Right lobe of liver (tissue), 6 donors: ENCODE results near the gene MARCKS. TPM values are rescaled to one million over a fixed set of nuclear protein-coding genes. Genes with fewer than 3 reads are reported as not detected.

Experiments
- ATAC-seq, 4 donors: fragments of 200-7000 bp; cut with Tn5 transposase; one replicate each; pipeline ENCODE4 v1.9.1; 2020; ENCODE audit warnings: mild to moderate bottlenecking in 4 of 4, moderate library complexity in 4 of 4
- DNase-seq, 3 donors: peaks; one replicate each; pipeline ENCODE4 v3.0.0-alpha.2; 2020
- H3K27ac ChIP-seq, 3 donors: fragments of 200-600 bp; one replicate each; pipeline ENCODE4 v1.8.0; 2022
- H3K27me3 ChIP-seq, 2 donors: fragments of 200-600 bp; one replicate each; pipeline ENCODE4 v1.8.0; 2022
- H3K36me3 ChIP-seq, 4 donors: fragments of 200-600 bp; sonication (generic) in 1 of 4; one replicate each; pipeline versions ENCODE4 v1.5.1 to v1.8.0; 2017 to 2022; ENCODE audit warnings: control low read depth in 1 of 4
- H3K4me1 ChIP-seq, 4 donors: fragments of 200-600 bp; sonication (generic) in 1 of 4; one replicate each; pipeline versions ENCODE4 v1.5.1 to v1.8.0; 2017 to 2022; ENCODE audit warnings: control low read depth in 1 of 4
- H3K4me3 ChIP-seq, 3 donors: fragments of 200-600 bp; one replicate each; pipeline ENCODE4 v1.8.0; 2022
- H3K9me3 ChIP-seq, 4 donors: fragments of 200-600 bp; sonication (generic) in 1 of 4; one replicate each; pipeline versions ENCODE4 v1.5.1 to v1.8.0; 2017 to 2022; ENCODE audit warnings: control low read depth in 1 of 4
- CTCF ChIP-seq, 4 donors: fragments of 200-600 bp in 3 of 4; fragments of 450-650 bp in 1 of 4; IDR thresholded peaks; one replicate each; pipeline versions ENCODE4 v1.5.1 to v1.8.0; 2016 to 2022; ENCODE audit warnings: antibody characterized with exemption in 4 of 4, mild to moderate bottlenecking in 2 of 4
- POLR2A ChIP-seq: fragments of 450-650 bp; IDR thresholded peaks from one replicate; pipeline ENCODE4 v1.6.1; 2017; ENCODE audit warnings: antibody characterized with exemption, mild to moderate bottlenecking
- WGBS: methylation state at CpG from one replicate; pipeline ENCODE4 v1.1.6; 2018; ENCODE audit warnings: low coverage, low lambda C conversion rate; ENCODE audit not compliant: insufficient coverage; ENCODE audit errors: missing lambda C conversion rate; 5-methylcytosine and 5-hydroxymethylcytosine counted together
- intact Hi-C, 2 donors: fragments of 100-400 bp; cut with DNase I; formaldehyde crosslinking; loops; one replicate each; pipeline versions ENCODE4 v1.11.2 to v1.14.1; 2022
- total RNA-seq, 6 experiments: library from RNA; depleted of rRNA in 2 of 6; stranded (reverse); fragments of >200 nt in 2 of 6; fragmentation: NEBNext Ultra II Directional in 3 of 6; extraction: Animal tissue kit (Norgen Biotek cat#: 25700) in 3 of 6; gene quantifications; one replicate each; pipeline versions ENCODE4 v1.1.0 to v1.2.4, GENCODE V29; 2016 to 2023
- donor health status: DM: no; HTN: yes; CAD: no.
- donor health status: DM: no; HTN: no; CAD: no.
- donor health status: DM: no; HTN: no; CAD: no.
- donor health status: DM: no; HTN: yes; CAD: no.
- donor health status: DM: no; HTN: yes; CAD: no.

Gene MARCKS
- total RNA-seq, 6 experiments from 2014 or later: 5.2 to 29.9 (median 16.8) TPM

- H3K27ac ChIP-seq: no peak overlapping the region
- no peaks in the 10 kb centered on the region for H3K27me3 ChIP-seq
- TF ChIP-seq CTCF (IDR thresholded peaks at IDR 0.05): no peak
- TF ChIP-seq POLR2A: no peak
- DNase-seq: no peak
- peak overlapping the region; percentile 44 to 66 (median 55) for H3K4me3 ChIP-seq
- H3K36me3 ChIP-seq: no peaks in the 10 kb centered on the region
- WGBS: 31% methylated on average over 3 of the region's 3 CpGs
- no peaks in the 10 kb centered on the region for H3K4me1 ChIP-seq
- H3K9me3 ChIP-seq: no peaks in the 10 kb centered on the region
- intact Hi-C loops: no loop called here
- ATAC-seq: peak in 1 of 4 donors; percentile 36
These were observed 14.8 kb downstream of the MARCKS start for GRCh38 chr6:113871975-113872374.

- Histone ChIP-seq H3K27me3 (no peaks in the 10 kb centered on the region), H3K27ac (peak overlapping the region; percentile 39 to 60 (median 48)), H3K4me1 (no peaks in the 10 kb centered on the region), H3K9me3 (no peaks in the 10 kb centered on the region), H3K4me3 (peak overlapping the region; percentile 44 to 66 (median 55)), H3K36me3 (no peaks in the 10 kb centered on the region)
- peak; percentile 53 to 80 (median 71) for DNase-seq
- WGBS: 20% methylated on average over 4 of the region's 8 CpGs
- peak; percentile 97 to 100 (median 98) for ATAC-seq
- intact Hi-C loops: no loop called here
- TF ChIP-seq POLR2A (peak; percentile 73), CTCF (IDR thresholded peaks at IDR 0.05) (no peak)
These were observed 16.0 kb downstream of the MARCKS start for GRCh38 chr6:113873043-113873667.

GRCh38 chr6:113875470-113875869 is 18.3 kb downstream of the MARCKS start:
- no peaks in the 10 kb centered on the region for H3K27me3 ChIP-seq
- DNase-seq (no peak), ATAC-seq (no peak)
- H3K36me3 ChIP-seq: no peaks in the 10 kb centered on the region
- 80% methylated on average over 2 of the region's 2 CpGs for WGBS
- no peaks in the 10 kb centered on the region for H3K9me3 ChIP-seq
- no peak for TF ChIP-seq POLR2A
- TF ChIP-seq CTCF (IDR thresholded peaks at IDR 0.05): no peak
- no peaks in the 10 kb centered on the region for H3K4me1 ChIP-seq
- H3K4me3 ChIP-seq: no peak overlapping the region
- H3K27ac ChIP-seq: no peak overlapping the region
- intact Hi-C loops: no loop called here

- H3K27me3 ChIP-seq: no peaks in the 10 kb centered on the region
- TF ChIP-seq CTCF (IDR thresholded peaks at IDR 0.05): peak in 1 of 4 donors; percentile 8
- TF ChIP-seq POLR2A: no peak
- H3K36me3 ChIP-seq: no peaks in the 10 kb centered on the region
- H3K27ac ChIP-seq: no peak overlapping the region
- no peaks in the 10 kb centered on the region for H3K9me3 ChIP-seq
- ATAC-seq: no peak
- H3K4me3 ChIP-seq: no peak overlapping the region
- H3K4me1 ChIP-seq: no peaks in the 10 kb centered on the region
- no peak for DNase-seq
- intact Hi-C loops: no loop called here
- WGBS: 11% methylated on average over 1 of the region's 1 CpG
These were observed 19.6 kb downstream of the MARCKS start for GRCh38 chr6:113876695-113877094.
